Measurements from ENCODE around the gene SLF2. TPM values are rescaled to one million over a fixed set of nuclear protein-coding genes. Genes with fewer than 3 reads are reported as not detected.

Gene SLF2, protein sequence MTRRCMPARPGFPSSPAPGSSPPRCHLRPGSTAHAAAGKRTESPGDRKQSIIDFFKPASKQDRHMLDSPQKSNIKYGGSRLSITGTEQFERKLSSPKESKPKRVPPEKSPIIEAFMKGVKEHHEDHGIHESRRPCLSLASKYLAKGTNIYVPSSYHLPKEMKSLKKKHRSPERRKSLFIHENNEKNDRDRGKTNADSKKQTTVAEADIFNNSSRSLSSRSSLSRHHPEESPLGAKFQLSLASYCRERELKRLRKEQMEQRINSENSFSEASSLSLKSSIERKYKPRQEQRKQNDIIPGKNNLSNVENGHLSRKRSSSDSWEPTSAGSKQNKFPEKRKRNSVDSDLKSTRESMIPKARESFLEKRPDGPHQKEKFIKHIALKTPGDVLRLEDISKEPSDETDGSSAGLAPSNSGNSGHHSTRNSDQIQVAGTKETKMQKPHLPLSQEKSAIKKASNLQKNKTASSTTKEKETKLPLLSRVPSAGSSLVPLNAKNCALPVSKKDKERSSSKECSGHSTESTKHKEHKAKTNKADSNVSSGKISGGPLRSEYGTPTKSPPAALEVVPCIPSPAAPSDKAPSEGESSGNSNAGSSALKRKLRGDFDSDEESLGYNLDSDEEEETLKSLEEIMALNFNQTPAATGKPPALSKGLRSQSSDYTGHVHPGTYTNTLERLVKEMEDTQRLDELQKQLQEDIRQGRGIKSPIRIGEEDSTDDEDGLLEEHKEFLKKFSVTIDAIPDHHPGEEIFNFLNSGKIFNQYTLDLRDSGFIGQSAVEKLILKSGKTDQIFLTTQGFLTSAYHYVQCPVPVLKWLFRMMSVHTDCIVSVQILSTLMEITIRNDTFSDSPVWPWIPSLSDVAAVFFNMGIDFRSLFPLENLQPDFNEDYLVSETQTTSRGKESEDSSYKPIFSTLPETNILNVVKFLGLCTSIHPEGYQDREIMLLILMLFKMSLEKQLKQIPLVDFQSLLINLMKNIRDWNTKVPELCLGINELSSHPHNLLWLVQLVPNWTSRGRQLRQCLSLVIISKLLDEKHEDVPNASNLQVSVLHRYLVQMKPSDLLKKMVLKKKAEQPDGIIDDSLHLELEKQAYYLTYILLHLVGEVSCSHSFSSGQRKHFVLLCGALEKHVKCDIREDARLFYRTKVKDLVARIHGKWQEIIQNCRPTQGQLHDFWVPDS
- total RNA-seq = 26.4 and 41.9 TPM in 2 replicates

DNA sequence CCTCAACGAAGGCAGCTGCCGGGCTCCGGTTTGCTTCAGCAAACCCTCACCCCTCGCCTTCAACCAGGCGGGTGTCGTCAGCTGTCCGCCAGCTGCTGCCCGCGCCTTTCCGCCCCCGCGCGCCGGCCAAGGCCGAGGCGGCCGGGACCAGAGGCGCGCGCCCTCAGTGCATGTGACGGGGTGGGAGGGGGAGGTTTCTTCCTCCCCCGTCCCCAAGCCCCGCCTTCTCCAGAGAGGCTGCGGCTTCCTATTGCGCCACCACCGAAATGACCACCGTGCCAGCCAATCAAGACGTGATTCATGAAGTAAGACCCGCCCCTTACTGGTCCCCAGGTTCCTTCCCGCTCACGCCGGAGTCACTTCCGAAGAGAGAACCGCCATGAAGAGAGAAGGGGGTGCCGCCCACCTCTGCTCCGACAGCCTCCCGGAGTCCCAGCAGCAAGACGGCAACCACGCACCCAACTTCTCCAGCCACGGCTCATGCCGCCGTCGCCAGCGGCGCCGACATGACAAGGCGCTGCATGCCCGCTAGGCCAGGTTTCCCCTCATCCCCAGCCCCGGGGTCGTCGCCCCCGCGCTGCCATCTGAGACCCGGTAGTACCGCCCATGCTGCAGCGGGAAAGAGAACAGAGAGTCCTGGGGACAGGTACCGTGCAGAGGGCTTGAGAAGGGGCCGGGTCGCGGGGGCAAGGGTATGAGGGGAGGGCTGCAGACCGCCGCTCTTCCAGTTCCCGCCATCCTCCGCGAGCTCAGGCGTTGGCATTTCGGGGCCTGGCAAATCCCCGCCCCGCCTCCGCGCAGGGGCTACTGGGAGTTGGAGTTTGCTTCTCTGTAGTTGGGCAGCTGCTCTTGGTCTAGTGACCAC, at the start of gene SLF2:
TSS of gene SLF2 (plus strand) at position 359 of the 865 bp plus-strand sequence. CDS start at position 507, 148 bp downstream.

DNA sequence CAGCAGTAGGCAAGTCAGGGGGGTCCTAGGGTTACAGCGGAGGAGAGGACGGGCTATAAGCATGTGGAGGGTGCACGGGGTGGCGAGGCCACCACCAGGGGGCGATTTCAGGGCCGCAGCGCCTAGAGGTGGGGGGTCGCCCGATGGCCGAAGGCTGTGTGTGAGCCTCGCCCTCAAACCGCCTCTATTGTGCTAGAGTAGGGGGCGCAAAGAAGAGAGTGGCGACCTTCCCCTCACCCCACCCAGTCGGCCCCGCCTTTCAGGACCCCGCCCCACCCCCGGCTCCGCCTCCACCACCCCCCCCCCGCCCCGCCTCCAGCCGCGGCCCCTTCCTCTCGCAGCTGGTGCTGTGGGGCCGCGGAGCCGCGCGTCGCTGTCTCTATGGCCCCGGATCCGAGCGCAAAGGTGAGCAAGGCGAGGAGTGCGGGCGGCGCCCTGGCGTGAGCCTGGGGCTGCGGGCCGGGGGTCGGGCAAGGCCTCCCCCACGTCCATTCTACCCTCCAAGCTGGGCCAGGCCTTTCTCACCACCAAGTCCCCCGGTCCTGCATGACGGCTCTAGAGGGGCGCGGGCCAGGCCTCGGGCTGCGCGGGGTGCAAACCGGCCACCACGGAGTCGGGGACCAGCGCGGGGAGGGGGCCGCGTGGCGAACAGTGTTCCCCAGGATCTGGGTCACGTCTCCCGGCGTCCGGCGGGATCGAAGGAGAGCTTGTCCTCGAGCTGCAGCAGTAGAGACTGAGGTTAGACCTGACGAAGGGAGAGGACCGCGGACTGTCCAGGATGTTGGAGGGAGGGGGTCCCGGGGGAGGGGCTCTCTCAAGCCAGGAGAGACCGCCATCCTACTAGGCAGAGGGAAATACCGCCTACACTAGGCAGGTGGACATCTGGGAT, 56.7 kb downstream of the SLF2 start, which contains the start of gene SEMA4G:
TSS of gene SEMA4G (plus strand) at position 318 of the 889 bp plus-strand sequence. CDS start 3,409 bp downstream, outside the sequence.

DNA sequence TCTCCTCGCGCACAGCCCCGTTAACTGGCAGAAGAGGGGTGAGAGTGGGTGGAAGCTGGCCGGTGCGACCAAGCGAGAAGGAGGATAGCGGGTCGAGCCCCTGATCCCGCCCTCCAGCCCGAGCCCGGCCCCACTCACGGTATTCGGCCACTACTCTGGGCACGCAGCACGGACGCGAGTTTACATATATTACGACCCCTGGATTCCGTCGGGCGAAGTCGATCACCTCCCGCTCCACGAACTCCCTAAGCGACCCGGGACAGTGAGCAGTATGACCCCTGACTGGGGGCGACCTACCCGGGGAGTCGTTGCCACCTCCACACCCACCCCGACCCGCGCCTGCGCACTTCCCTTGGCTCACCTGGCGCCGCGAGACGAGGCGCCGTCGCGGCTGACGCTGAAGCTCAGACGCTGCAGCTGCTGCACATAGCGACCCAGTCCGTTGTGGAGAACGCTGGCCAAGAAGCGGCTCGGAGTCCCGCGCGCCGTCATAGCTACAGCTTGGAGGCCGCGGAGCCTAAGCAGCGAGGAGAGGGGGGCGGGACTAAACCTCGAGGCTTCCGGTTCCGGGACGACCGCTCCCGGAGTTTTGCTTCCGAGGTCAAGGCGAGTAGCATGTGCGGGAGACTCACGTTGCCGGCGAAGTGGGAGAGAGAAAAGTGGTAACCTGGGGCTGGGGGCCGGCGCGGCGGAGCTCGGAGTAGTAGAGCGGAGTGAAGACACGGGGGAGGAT, 74.4 kb downstream of the SLF2 start, which contains the start of the genes MRPL43 and TWNK:
TSS of gene MRPL43 (minus strand) at position 546 of the 733 bp plus-strand sequence. CDS start at position 492, 54 bp downstream.
TSS of gene TWNK (plus strand) at position 592 of the 733 bp plus-strand sequence. CDS start 668 bp downstream, outside the sequence.

DNA sequence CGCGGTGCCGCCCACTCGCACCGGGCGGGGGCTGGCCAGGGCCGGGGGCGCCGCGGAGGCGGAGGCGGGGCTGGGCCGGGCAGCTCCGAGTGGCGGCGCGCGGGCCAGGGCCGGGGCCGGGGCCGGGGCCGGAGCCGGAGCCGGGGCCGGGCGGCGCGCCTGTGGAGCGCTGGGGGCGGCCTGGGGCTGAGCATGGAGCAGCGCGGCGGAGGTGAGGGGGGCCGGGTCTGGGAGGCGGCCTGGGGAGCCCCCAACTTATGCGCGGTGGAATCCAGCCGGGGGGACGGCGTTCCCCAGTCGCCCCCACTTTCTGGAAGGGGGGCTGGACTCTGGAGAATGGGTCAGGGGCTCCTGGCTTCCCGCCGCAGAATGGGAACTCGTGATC, 87.0 kb downstream of the SLF2 start, which contains the start of gene LZTS2:
TSS of gene LZTS2 (plus strand) at position 67 of the 385 bp plus-strand sequence. CDS start 2,731 bp downstream, outside the sequence.

Other genes with a start within 250 kb of the SLF2 start
- gene PAX2, start 167.4 kb upstream of the SLF2 start, total RNA-seq = not detected in 2 replicates
- 1.2 and 1.4 TPM in 2 replicates for gene SEMA4G, start 56.5 kb downstream of the SLF2 start, total RNA-seq
- gene MRPL43, start 74.5 kb downstream of the SLF2 start, total RNA-seq = 38.4 and 46.9 TPM in 2 replicates
- gene TWNK, start 74.6 kb downstream of the SLF2 start, total RNA-seq = 4.2 and 9.9 TPM in 2 replicates
- gene LZTS2, start 86.8 kb downstream of the SLF2 start, total RNA-seq = 49.3 and 91.0 TPM in 2 replicates
- gene PDZD7, start 118.2 kb downstream of the SLF2 start, total RNA-seq = 1.2 and 1.5 TPM in 2 replicates
- gene SFXN3, start 118.3 kb downstream of the SLF2 start, total RNA-seq = 38.6 and 73.7 TPM in 2 replicates
- gene KAZALD1, start 149.0 kb downstream of the SLF2 start, total RNA-seq = 3.6 and 5.9 TPM in 2 replicates
- not detected in 2 replicates for gene TLX1, start 218.3 kb downstream of the SLF2 start, total RNA-seq

Data from smooth muscle cell of the umbilical artery (primary cell).